Tibial artery (tissue), 4 donors: Measurements from ENCODE around the gene RCAN2.

Experiments used
- DNase-seq, 2 donors: peaks; one replicate each; pipeline ENCODE4 v3.0.0-alpha.2; 2019
- H3K27ac ChIP-seq, 2 donors: fragments of 200-600 bp; sonication (generic) in 1 of 2; 1 replicate in 1 of 2; 2 replicates in 1 of 2; pipeline ENCODE4 v1.5.1; 2018 to 2019; ENCODE audit warnings: mild to moderate bottlenecking in 1 of 2
- H3K27me3 ChIP-seq, 2 donors: fragments of 200-600 bp; sonication (generic) in 1 of 2; one replicate each; pipeline versions ENCODE4 v1.5.1 to v1.6.0; 2016 to 2019
- H3K36me3 ChIP-seq, 3 donors: fragments of 200-600 bp; sonication (generic) in 2 of 3; one replicate each; pipeline ENCODE4 v1.5.1; 2016 to 2019; ENCODE audit warnings: mild to moderate bottlenecking in 2 of 3
- H3K4me1 ChIP-seq, 4 donors: fragments of 200-600 bp; sonication (generic) in 2 of 4; 1 replicate in 3 of 4; 2 replicates in 1 of 4; pipeline ENCODE4 v1.5.1; 2016 to 2019
- H3K4me3 ChIP-seq, 2 donors: fragments of 200-600 bp; sonication (generic) in 1 of 2; 1 replicate in 1 of 2; 2 replicates in 1 of 2; pipeline ENCODE4 v1.5.1; 2018 to 2019; ENCODE audit warnings: mild to moderate bottlenecking in 2 of 2
- H3K9me3 ChIP-seq, 3 donors: fragments of 200-600 bp; sonication (generic) in 1 of 3; one replicate each; pipeline ENCODE4 v1.5.1; 2016 to 2019
- intact Hi-C: fragments of 100-400 bp; cut with DNase I; formaldehyde crosslinking; loops from one replicate; pipeline ENCODE4 v1.15.0; 2023; ENCODE audit warnings: low total_unique reads
- TF ChIP-seq, protein P1 (sequence below), 2 experiments: fragments of 200-600 bp in 1 of 2; fragments of 450-650 bp in 1 of 2; IDR thresholded peaks; one replicate each; pipeline ENCODE4 v1.5.1; 2017 to 2019; ENCODE audit warnings: antibody characterized with exemption in 2 of 2, mild to moderate bottlenecking in 1 of 2, moderate library complexity in 1 of 2

The RCAN2 gene

DNA sequence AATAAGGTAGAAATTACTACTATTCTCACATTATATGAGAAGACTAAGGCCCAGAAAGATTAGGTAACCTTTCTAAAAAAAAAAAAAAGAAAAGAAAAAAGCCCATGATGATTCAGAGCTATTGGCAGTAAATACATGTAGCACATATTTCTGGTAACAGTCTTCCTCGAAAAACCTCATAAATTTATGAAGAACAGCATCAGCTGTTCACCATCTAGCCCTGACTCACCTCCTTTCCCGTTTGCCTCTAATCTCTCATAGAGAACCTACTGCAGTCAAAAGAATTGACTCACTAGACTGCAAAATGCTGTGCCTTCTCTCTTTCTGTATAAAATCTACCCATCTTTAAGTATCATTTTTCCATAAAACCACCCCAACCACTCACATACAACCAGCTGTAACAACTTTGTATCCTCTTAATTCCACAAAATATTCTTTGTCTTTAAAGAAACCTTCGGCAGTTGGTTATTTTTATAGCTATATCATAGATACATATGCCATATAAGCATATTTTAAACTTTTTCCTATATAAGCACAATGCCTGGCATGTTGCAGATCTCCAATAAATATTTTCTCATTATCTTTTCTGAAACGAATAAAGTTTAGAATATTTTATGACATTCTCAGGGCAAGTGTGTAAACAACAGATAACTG, 167.8 kb downstream of the RCAN2 start:
- intact Hi-C loops: no loop called here
- H3K27me3 ChIP-seq: no peaks in the 10 kb centered on the region
- peak in 1 of 2 donors; percentile 30 for DNase-seq
- peaks cover 0 to 93% (median 37%) of the 10 kb centered on the region in 4 donors for H3K4me1 ChIP-seq
- no peaks in the 10 kb centered on the region for H3K9me3 ChIP-seq
- H3K36me3 ChIP-seq: no peaks in the 10 kb centered on the region
- peak overlapping the region; percentile 10 to 39 for H3K27ac ChIP-seq
- TF ChIP-seq, protein P1, sequence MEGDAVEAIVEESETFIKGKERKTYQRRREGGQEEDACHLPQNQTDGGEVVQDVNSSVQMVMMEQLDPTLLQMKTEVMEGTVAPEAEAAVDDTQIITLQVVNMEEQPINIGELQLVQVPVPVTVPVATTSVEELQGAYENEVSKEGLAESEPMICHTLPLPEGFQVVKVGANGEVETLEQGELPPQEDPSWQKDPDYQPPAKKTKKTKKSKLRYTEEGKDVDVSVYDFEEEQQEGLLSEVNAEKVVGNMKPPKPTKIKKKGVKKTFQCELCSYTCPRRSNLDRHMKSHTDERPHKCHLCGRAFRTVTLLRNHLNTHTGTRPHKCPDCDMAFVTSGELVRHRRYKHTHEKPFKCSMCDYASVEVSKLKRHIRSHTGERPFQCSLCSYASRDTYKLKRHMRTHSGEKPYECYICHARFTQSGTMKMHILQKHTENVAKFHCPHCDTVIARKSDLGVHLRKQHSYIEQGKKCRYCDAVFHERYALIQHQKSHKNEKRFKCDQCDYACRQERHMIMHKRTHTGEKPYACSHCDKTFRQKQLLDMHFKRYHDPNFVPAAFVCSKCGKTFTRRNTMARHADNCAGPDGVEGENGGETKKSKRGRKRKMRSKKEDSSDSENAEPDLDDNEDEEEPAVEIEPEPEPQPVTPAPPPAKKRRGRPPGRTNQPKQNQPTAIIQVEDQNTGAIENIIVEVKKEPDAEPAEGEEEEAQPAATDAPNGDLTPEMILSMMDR (IDR thresholded peaks at IDR 0.05): no peak
- H3K4me3 ChIP-seq: no peak overlapping the region

DNA sequence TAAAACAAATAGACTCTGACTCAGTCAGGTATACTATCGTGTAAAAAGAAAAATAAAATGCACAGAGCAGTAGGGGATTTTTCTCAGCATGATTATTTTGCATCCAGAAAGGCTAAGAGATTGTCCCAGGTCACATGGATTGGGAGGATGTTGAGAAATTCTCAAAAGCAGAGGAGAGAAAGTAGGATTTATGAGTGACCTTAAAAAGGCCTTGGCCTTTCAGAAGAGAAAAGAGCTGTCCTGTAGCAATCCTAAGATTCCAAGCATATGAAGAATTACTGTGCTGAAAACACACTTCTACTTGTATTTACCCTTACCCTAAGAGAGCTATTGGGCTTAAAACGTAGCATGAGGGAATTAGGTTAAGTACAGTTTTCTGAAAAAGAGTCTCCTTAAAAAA, 170.7 kb downstream of the RCAN2 start:
- H3K27ac ChIP-seq: no peak overlapping the region
- H3K4me3 ChIP-seq: no peak overlapping the region
- peaks cover 0 to 92% (median 29%) of the 10 kb centered on the region in 4 donors for H3K4me1 ChIP-seq
- no peaks in the 10 kb centered on the region for H3K9me3 ChIP-seq
- no peaks in the 10 kb centered on the region for H3K36me3 ChIP-seq
- intact Hi-C loops: no loop called here
- TF ChIP-seq, protein P1 (IDR thresholded peaks at IDR 0.05): no peak
- no peak for DNase-seq
- no peaks in the 10 kb centered on the region for H3K27me3 ChIP-seq

DNA sequence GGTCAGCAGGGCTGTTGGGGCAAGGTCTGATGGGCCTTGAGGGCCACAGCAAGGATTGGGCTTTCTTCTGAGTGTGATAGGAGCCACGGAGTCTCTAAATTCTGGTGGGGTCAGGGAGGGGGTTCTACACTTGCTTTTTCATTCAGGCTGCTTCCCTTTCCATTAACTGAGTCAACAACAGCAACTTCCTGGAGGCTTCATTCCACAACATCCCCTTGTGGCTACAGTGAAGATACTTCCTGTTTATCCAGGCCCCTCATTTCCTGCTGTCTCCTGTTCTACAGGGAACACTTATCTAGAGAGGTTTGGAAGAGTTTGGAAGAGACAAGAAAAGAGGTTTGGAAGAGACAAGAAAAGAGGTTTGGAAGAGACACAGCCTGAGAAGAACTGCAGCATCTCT, 175.7 kb downstream of the RCAN2 start:
- TF ChIP-seq, protein P1 (IDR thresholded peaks at IDR 0.05): no peak
- no peak overlapping the region for H3K27ac ChIP-seq
- H3K4me3 ChIP-seq: no peak overlapping the region
- H3K36me3 ChIP-seq: no peaks in the 10 kb centered on the region
- H3K27me3 ChIP-seq: no peaks in the 10 kb centered on the region
- peaks cover 0 to 75% (median 2%) of the 10 kb centered on the region in 4 donors for H3K4me1 ChIP-seq
- DNase-seq: no peak
- H3K9me3 ChIP-seq: no peaks in the 10 kb centered on the region
- intact Hi-C loops: no loop called here

GRCh38 chr6:46312654-46313053, 178.6 kb downstream of the RCAN2 start:
- no peaks in the 10 kb centered on the region for H3K27me3 ChIP-seq
- H3K9me3 ChIP-seq: no peaks in the 10 kb centered on the region
- no peaks in the 10 kb centered on the region for H3K36me3 ChIP-seq
- intact Hi-C loops: no loop called here
- no peak overlapping the region for H3K4me3 ChIP-seq
- H3K27ac ChIP-seq: no peak overlapping the region
- DNase-seq: no peak
- TF ChIP-seq, protein P1 (IDR thresholded peaks at IDR 0.05): no peak
- peaks cover 0 to 67% (median 5%) of the 10 kb centered on the region in 4 donors for H3K4me1 ChIP-seq

GRCh38 chr6:46310196-46310595, 181.1 kb downstream of the RCAN2 start:
- Histone ChIP-seq H3K36me3 (peaks cover 0 to 5% (median 0%) of the 10 kb centered on the region in 3 donors), H3K27ac (no peak overlapping the region), H3K27me3 (no peaks in the 10 kb centered on the region), H3K9me3 (no peaks in the 10 kb centered on the region), H3K4me3 (no peak overlapping the region), H3K4me1 (peaks cover 0 to 62% (median 7%) of the 10 kb centered on the region in 4 donors)
- intact Hi-C loops: no loop called here
- no peak for DNase-seq
- TF ChIP-seq, protein P1 (IDR thresholded peaks at IDR 0.05): no peak
